WTC11 (cell line): ENCODE results near the gene NAGA. TPM values are rescaled to one million over a fixed set of nuclear protein-coding genes. Genes with fewer than 3 reads are reported as not detected.

Experiments used
- ATAC-seq: fragments of 200-7000 bp; cut with Tn5 transposase; 2 replicates; pipeline ENCODE4 v1.10.0; 2021; ENCODE audit warnings: mild to moderate bottlenecking, moderate library complexity
- CTCF ChIA-PET: fragments of 300-600 bp; sonication (Branson Sonifier 250); formaldehyde crosslinking; loops from one replicate; lab custom pipeline; 2021; ENCODE audit warnings: antibody characterized with exemption; lab: Charles Lee
- POLR2A ChIA-PET: fragments of 350-600 bp; sonication (Branson Sonifier 250); formaldehyde crosslinking; loops from one replicate; lab custom pipeline; 2021; ENCODE audit warnings: antibody characterized with exemption; lab: Charles Lee
- DNase-seq: peaks from one replicate; pipeline ENCODE4 v3.0.0; 2021; ENCODE audit warnings: low spot score
- H3K27ac Mint-ChIP-seq: 2 replicates; pipeline ENCODE4 v1.8.0; 2021; ENCODE audit warnings: mixed read lengths
- H3K27me3 Mint-ChIP-seq: 2 replicates; pipeline ENCODE4 v1.8.0; 2021; ENCODE audit warnings: low read depth, mild to moderate bottlenecking, moderate library complexity, mixed read lengths
- H3K36me3 Mint-ChIP-seq: 2 replicates; pipeline ENCODE4 v1.8.0; 2021; ENCODE audit warnings: mixed read lengths
- H3K4me1 Mint-ChIP-seq: 2 replicates; pipeline ENCODE4 v1.8.0; 2022; ENCODE audit warnings: mixed read lengths
- H3K4me3 Mint-ChIP-seq: 2 replicates; pipeline ENCODE4 v1.8.0; 2021; ENCODE audit warnings: mild to moderate bottlenecking, moderate library complexity, mixed read lengths
- H3K9me3 Mint-ChIP-seq: 2 replicates; pipeline ENCODE4 v1.8.0; 2021; ENCODE audit warnings: mixed read lengths
- AFF4 ChIP-seq: sonication (generic); formaldehyde crosslinking; IDR thresholded peaks from 2 replicates; pipeline ENCODE4 v1.8.1; 2023; ENCODE audit warnings: mild to moderate bottlenecking, missing genetic modification reagents, borderline replicate concordance
- AR ChIP-seq: fragments of 250-450 bp; sonication (Bioruptor Pico); IDR thresholded peaks from 2 replicates; pipeline ENCODE4 v1.9.0; 2021; ENCODE audit warnings: mild to moderate bottlenecking
- CBFB ChIP-seq: sonication (generic); formaldehyde crosslinking; IDR thresholded peaks from 2 replicates; pipeline ENCODE4 v1.8.1; 2022; ENCODE audit warnings: mild to moderate bottlenecking, low read depth, missing genetic modification reagents
- CREB1 ChIP-seq: sonication (generic); formaldehyde crosslinking; IDR thresholded peaks from 2 replicates; pipeline ENCODE4 v1.8.0; 2023; ENCODE audit warnings: mild to moderate bottlenecking, missing genetic modification reagents
- ELF4 ChIP-seq: sonication (generic); formaldehyde crosslinking; IDR thresholded peaks from 2 replicates; pipeline ENCODE4 v1.8.1; 2022; ENCODE audit warnings: low read depth, mild to moderate bottlenecking, moderate library complexity, missing genetic modification reagents
- FOXJ3 ChIP-seq: sonication (generic); formaldehyde crosslinking; IDR thresholded peaks from 2 replicates; pipeline ENCODE4 v1.9.0; 2021; ENCODE audit warnings: missing genetic modification reagents, mild to moderate bottlenecking, borderline replicate concordance
- FOXK1 ChIP-seq: sonication (generic); formaldehyde crosslinking; IDR thresholded peaks from 2 replicates; pipeline ENCODE4 v1.8.0; 2022; ENCODE audit warnings: mild to moderate bottlenecking, moderate library complexity, missing genetic modification reagents
- FOXP4 ChIP-seq: sonication (generic); formaldehyde crosslinking; IDR thresholded peaks from 2 replicates; pipeline ENCODE4 v1.8.0; 2022; ENCODE audit warnings: mild to moderate bottlenecking, missing genetic modification reagents
- GABPB1 ChIP-seq: sonication (generic); formaldehyde crosslinking; IDR thresholded peaks from 2 replicates; pipeline ENCODE4 v1.8.1; 2023; ENCODE audit warnings: mild to moderate bottlenecking, missing genetic modification reagents
- GRHL2 ChIP-seq: fragments of 250-450 bp; sonication (Bioruptor Pico); IDR thresholded peaks from 2 replicates; pipeline ENCODE4 v1.8.0; 2022; ENCODE audit warnings: mild to moderate bottlenecking, moderate library complexity; ENCODE audit not compliant: insufficient replicate concordance, severe bottlenecking
- GTF2I ChIP-seq: fragments of 250-450 bp; sonication (Bioruptor Pico); conservative IDR thresholded peaks from 2 replicates; pipeline ENCODE4 v1.4.0; 2021; ENCODE audit warnings: mild to moderate bottlenecking
- HMGA2 ChIP-seq: fragments of 250-450 bp; sonication (Bioruptor Pico); IDR thresholded peaks from 2 replicates; pipeline ENCODE4 v1.4.0; 2021; ENCODE audit warnings: mild to moderate bottlenecking, moderate library complexity
- JAZF1 ChIP-seq: fragments of 250-450 bp; sonication (Bioruptor Pico); IDR thresholded peaks from 2 replicates; pipeline ENCODE4 v1.9.0; 2021; ENCODE audit warnings: moderate library complexity, mild to moderate bottlenecking, inconsistent platforms
- JUN ChIP-seq: sonication (generic); formaldehyde crosslinking; IDR thresholded peaks from 2 replicates; pipeline ENCODE4 v1.8.0; 2023; ENCODE audit warnings: mild to moderate bottlenecking, missing genetic modification reagents
- NFE2L1 ChIP-seq: sonication (generic); formaldehyde crosslinking; IDR thresholded peaks from 2 replicates; pipeline ENCODE4 v1.8.1; 2023; ENCODE audit warnings: missing genetic modification reagents
- SP1 ChIP-seq: sonication (generic); formaldehyde crosslinking; conservative IDR thresholded peaks from 2 replicates; pipeline ENCODE4 v1.8.1; 2022; ENCODE audit warnings: missing genetic modification reagents
- TEAD1 ChIP-seq: sonication (generic); formaldehyde crosslinking; IDR thresholded peaks from 2 replicates; pipeline ENCODE4 v1.8.0; 2022; ENCODE audit warnings: mild to moderate bottlenecking, missing genetic modification reagents
- ZNF263 ChIP-seq: sonication (generic); formaldehyde crosslinking; IDR thresholded peaks from 2 replicates; pipeline ENCODE4 v1.8.1; 2022; ENCODE audit warnings: low read depth, mild to moderate bottlenecking, moderate library complexity, missing genetic modification reagents
- ZNF317 ChIP-seq: sonication (generic); formaldehyde crosslinking; IDR thresholded peaks from 2 replicates; pipeline ENCODE4 v1.8.1; 2023; ENCODE audit warnings: low read depth, mild to moderate bottlenecking, moderate library complexity, missing genetic modification reagents, borderline replicate concordance
- ZNF512 ChIP-seq: sonication (generic); formaldehyde crosslinking; IDR thresholded peaks from 2 replicates; pipeline ENCODE4 v1.8.1; 2022; ENCODE audit warnings: missing genetic modification reagents, borderline replicate concordance
- total RNA-seq: library from RNA; stranded (reverse); gene quantifications from 3 replicates; pipeline ENCODE4 v1.2.3, GENCODE V29; 2021

NAGA gene
- total RNA-seq, 1 experiment from 2014 or later: 19.4 TPM

GRCh38 chr22:42086051-42086450 is 15.4 kb upstream of the NAGA start:
- ChIA-PET CTCF (no interaction called here), POLR2A (no interaction called here)
- H3K9me3 Mint-ChIP-seq: peaks cover 8% of the 10 kb centered on the region
- ATAC-seq (no peak), DNase-seq (no peak)
- no peaks in the 10 kb centered on the region for H3K27me3 Mint-ChIP-seq
- peaks cover 47% of the 10 kb centered on the region for H3K36me3 Mint-ChIP-seq
- H3K4me1 Mint-ChIP-seq: 0 out of 2 replicates have a peak, but pooled peaks cover 7% of the 10 kb centered on the region
- H3K27ac Mint-ChIP-seq: no peak overlapping the region
- TF ChIP-seq ZNF512 (CRISPR knock-in tag): no peak
- TF ChIP-seq FOXJ3 (CRISPR knock-in tag): no peak
- TF ChIP-seq HMGA2 (CRISPR knock-in tag): no peak
- no peak for TF ChIP-seq GTF2I (CRISPR knock-in tag)
- no peak for TF ChIP-seq ZNF317
- TF ChIP-seq FOXK1 (CRISPR knock-in tag): no peak
- no peak for TF ChIP-seq AFF4 (CRISPR knock-in tag)
- H3K4me3 Mint-ChIP-seq: no peak overlapping the region

- Mint-ChIP-seq H3K4me3 (no peak overlapping the region), H3K4me1 (peaks cover 14% of the 10 kb centered on the region; the same call in 1 of the 2 replicates), H3K9me3 (peaks cover 8% of the 10 kb centered on the region), H3K36me3 (peaks cover 44% of the 10 kb centered on the region), H3K27me3 (no peaks in the 10 kb centered on the region), H3K27ac (peak overlapping the region; percentile 11; the same call in 1 of the 2 replicates)
- CTCF ChIA-PET: interaction anchor here (0.7 kb wide), 1 partner anchor 98 kb away, joined by 3 read pairs; no protein-coding TSS in a partner anchor
- DNase-seq (no peak), ATAC-seq (no peak)
- no peak for TF ChIP-seq ZNF263
- no peak for TF ChIP-seq TEAD1 (CRISPR knock-in tag)
- no peak for TF ChIP-seq AR
- TF ChIP-seq SP1 (CRISPR knock-in tag): no peak
- TF ChIP-seq FOXP4 (CRISPR knock-in tag): no peak
- no peak for TF ChIP-seq JAZF1 (CRISPR knock-in tag)
- TF ChIP-seq GABPB1: no peak
- no peak for TF ChIP-seq GTF2I (CRISPR knock-in tag)
- TF ChIP-seq CBFB (CRISPR knock-in tag): no peak
- no peak for TF ChIP-seq JUN (CRISPR knock-in tag)
- TF ChIP-seq NFE2L1 (CRISPR knock-in tag): no peak
- TF ChIP-seq CREB1: no peak
- TF ChIP-seq ELF4 (CRISPR knock-in tag): no peak
- TF ChIP-seq GRHL2: no peak
- no peak for TF ChIP-seq FOXK1 (CRISPR knock-in tag)
- POLR2A ChIA-PET: no interaction called here
Observed at GRCh38 chr22:42084874-42085273, 14.3 kb upstream of the NAGA start.
